Stimulated activated naive B cell treated with anti-CD40 and anti-IgM and Interleukin-4, amounts not matched to agents 10 μg/mL and 1 μg/mL and 100 μg/mL, for 72 hours (primary cell): ENCODE data around the gene QRICH1.

Source experiments
- ATAC-seq, 2 donors: fragments of 150-1000 bp; cut with Tn5 transposase; replicated peaks; 2 replicates each; pipeline ENCODE4 v1.10.0; 2021; ENCODE audit warnings: moderate library complexity in 1 of 2
- DNase-seq: peaks from one replicate; pipeline ENCODE4 v3.0.0; 2021
- H3K27ac Mint-ChIP-seq: one replicate; pipeline ENCODE4 v1.8.0; 2022; ENCODE audit warnings: mild to moderate bottlenecking, mixed read lengths
- H3K27me3 Mint-ChIP-seq, 2 donors: one replicate each; pipeline ENCODE4 v1.8.0; 2022; ENCODE audit warnings: mixed read lengths in 2 of 2
- H3K36me3 Mint-ChIP-seq, 2 donors: one replicate each; pipeline ENCODE4 v1.8.0; 2022; ENCODE audit warnings: mixed read lengths in 2 of 2, mild to moderate bottlenecking in 1 of 2
- H3K4me1 Mint-ChIP-seq, 2 donors: one replicate each; pipeline ENCODE4 v1.8.0; 2022; ENCODE audit warnings: mixed read lengths in 2 of 2, mild to moderate bottlenecking in 1 of 2
- H3K4me3 Mint-ChIP-seq, 2 donors: one replicate each; pipeline ENCODE4 v1.8.0; 2022; ENCODE audit warnings: mild to moderate bottlenecking in 2 of 2, mixed read lengths in 2 of 2, moderate library complexity in 1 of 2
- H3K9me3 Mint-ChIP-seq, 2 donors: one replicate each; pipeline ENCODE4 v1.8.0; 2022; ENCODE audit warnings: mixed read lengths in 2 of 2, mild to moderate bottlenecking in 1 of 2

Gene QRICH1

DNA sequence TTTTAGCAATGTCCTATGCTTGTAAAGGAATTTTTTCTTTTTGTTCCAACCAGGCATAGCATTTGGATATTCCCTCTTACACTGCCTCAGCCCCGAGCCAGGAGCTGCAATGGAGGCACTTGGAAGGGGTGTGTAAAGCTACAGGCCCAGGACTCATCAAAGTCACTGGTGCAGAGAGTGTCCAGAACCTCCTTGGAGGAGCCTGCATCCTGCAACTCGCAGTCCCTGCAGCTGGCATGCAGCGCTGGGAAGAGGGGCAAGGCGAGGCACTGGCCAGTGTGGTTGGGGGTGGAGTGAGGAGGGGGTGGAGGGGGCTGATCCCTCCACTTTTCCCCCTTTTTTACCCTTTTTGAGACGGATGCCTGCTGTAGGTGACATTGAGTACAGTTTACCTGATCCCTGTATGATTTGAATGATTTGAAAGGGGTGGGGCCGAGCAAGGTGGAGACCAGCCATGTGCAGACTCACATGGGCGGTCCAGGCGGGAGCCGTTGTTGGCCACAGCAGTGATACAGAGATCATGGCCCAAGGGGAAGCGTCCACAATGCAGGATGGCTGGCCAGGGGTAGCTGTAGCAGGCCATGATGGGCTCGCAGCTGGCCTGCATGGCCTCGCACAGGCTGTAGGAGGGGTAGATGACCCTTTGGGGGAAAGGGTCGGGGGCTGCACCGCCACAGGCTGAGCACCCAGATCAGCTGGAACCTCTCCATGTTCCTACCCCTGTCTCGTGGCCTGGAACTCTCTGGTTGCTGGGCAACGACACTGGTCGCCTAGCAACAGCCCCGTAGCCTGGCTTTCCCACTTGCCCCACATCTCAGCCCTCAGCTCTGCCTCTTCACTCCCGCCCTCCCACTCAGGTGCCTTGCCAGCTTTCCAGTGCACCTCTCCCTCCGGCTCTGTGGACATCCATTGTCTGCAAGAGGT lies 95.9 kb downstream of the QRICH1 start:
- Mint-ChIP-seq H3K4me3 (no peak overlapping the region), H3K27ac (peak overlapping the region; percentile 62), H3K4me1 (peaks cover 7 to 15% of the 10 kb centered on the region in 2 donors), H3K36me3 (peaks cover 20 to 21% of the 10 kb centered on the region in 2 donors), H3K9me3 (no peaks in the 10 kb centered on the region), H3K27me3 (no peaks in the 10 kb centered on the region)
- ATAC-seq = no peak
- DNase-seq = no peak

DNA sequence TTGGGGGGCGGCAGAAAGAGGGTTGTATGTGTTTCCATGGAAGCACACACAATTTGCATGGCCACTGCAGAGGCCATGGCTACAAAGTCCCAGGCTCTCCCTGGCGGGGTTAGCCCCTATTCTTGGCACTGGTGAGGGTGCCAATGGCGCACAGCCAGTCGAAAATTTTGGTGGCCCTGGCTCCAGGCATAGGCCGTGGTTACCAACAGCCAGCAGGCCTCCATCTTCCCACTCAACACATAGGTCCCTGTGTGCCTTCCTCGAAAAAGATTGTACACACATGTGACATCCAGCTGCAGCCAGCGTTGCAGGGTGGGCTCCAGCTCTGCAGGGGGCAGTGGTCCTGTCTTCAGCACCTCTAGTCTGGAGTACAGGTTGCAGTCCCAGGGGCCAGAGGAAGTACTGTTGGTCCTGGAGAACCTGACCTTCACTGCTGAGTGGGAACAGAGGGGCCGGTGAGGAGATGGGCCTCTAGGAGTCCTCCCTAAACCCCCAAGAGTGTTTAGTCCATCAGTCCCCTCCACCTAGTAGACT lies 96.7 kb downstream of the QRICH1 start:
- peaks cover 7 to 15% of the 10 kb centered on the region in 2 donors for H3K4me1 Mint-ChIP-seq
- H3K27me3 Mint-ChIP-seq = no peaks in the 10 kb centered on the region
- ATAC-seq (no peak), DNase-seq (no peak)
- peak overlapping the region; percentile 11 for H3K27ac Mint-ChIP-seq
- no peaks in the 10 kb centered on the region for H3K9me3 Mint-ChIP-seq
- peaks cover 18 to 19% of the 10 kb centered on the region in 2 donors for H3K36me3 Mint-ChIP-seq
- no peak overlapping the region for H3K4me3 Mint-ChIP-seq

DNA sequence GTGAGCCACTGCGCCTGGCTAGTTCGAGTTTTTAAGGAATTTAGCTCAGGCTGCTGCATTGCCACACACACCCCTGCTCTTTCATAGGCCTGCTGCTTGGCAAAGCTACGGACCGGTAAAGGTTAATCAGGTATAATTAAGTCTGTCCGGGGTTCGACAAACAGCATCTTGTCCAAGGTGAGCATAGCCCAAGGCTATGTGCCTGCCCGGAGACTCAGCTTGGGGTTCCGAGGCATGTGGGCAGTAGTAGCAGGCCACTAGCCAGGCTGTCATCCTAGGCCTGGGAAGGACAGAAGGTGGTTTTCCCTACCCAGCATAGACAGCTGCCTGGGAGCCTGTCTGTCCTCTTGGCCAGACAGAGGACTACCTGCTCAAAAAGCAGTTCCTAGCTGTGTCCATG lies 97.2 kb downstream of the QRICH1 start:
- Mint-ChIP-seq H3K9me3 (no peaks in the 10 kb centered on the region), H3K27ac (no peak overlapping the region), H3K4me1 (peaks cover 10 to 20% of the 10 kb centered on the region in 2 donors), H3K4me3 (no peak overlapping the region), H3K36me3 (peaks cover 16 to 17% of the 10 kb centered on the region in 2 donors), H3K27me3 (no peaks in the 10 kb centered on the region)
- ATAC-seq = no peak
- no peak for DNase-seq

DNA sequence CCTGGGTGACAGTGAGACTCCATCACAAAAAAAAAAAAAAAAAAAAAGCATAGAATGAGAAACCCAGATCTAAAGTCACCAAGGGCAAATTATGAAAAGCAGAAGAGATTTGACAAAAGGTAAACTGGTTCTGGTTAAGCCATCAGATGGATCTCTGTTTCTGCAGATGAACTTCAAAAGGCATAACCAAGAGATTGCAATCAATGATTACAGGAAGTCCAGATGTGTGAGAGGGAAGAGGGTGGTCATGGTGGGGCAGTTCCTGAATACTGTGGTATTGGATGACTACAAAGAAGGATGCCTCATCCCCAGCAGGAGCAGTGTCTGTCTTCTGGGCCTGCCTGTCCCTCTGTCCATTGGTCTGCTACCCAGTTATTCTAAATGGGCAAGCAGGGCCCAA lies 100.0 kb downstream of the QRICH1 start:
- no peak for DNase-seq
- Mint-ChIP-seq H3K27me3 (no peaks in the 10 kb centered on the region), H3K4me3 (no peak overlapping the region), H3K36me3 (peaks cover 16 to 20% of the 10 kb centered on the region in 2 donors), H3K27ac (peak overlapping the region; percentile 15), H3K9me3 (no peaks in the 10 kb centered on the region), H3K4me1 (peaks cover 21 to 42% of the 10 kb centered on the region in 2 donors)
- no peak for ATAC-seq

DNA sequence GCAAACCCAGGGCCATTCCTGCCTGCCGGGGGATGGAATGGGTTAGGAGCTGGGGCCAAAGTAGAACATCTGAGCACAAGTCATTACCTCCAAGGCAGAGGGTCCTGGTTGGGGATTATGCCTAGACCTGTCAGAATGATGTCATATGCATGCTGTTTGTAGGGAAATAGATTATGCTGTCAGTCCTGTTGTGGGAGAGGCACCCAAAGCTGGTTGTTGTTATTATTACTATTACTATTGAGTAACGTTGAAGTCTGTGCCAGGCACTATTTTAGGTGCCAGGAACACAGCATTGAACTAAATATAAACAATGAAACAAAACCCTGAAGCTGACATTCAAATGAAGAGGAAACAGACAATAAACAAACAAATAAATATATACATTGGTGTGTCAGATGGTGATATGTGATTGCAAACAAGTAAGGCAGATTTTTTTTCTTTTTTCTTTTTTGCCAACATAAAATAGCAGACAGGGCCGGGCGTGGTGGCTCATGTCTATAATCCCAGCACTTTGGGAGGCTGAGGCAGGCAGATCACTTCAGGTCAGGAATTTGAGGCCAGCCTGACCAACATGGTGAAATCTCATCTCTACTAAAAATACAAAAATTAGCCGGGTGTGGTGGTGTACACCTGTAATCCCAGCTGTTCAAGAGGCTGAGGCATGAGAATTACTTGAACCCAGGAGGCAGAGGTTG lies 101.9 kb downstream of the QRICH1 start:
- H3K9me3 Mint-ChIP-seq = no peaks in the 10 kb centered on the region

DNA sequence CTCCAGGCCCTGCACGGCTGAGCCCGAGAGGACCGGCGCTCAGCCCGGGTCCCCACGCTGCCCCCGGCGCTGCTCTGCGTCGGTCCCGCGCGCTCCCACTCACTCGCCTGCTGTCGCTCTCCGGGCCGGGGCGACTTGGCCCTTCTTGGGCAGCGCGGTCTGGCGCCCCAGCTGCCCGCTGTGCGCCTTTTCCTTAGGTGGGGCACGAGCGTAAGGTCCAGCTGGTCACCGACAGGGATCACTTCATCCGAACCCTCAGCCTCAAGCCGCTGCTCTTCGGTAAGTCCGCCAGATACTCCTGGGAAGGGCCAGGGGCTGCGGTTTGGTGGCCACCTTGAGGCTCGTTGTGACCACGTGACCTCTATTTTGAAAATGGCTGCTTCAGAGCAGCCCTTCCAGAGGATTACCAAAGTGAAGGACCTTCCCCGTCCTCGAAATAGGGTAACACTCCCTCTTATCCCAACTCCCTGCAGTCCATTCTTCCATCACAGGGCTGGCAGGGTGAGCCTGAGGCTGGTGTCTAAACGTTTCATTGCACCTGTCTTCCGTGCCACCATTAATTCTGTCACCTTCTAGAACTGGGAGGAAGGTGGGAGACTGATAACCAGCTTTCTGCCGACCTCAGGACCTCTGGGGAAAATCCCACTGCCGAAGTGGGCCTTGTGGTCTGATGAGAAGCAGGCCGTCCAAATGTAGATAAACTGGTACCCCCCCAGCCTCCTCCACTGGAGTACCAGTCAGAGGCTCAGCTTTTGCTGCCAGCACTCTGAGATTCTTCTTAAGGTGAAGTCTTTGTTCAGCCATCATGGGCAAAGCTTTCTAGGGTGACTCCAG lies 103.0 kb downstream of the QRICH1 start:
- peak overlapping the region; percentile 93 for H3K27ac Mint-ChIP-seq
- H3K27me3 Mint-ChIP-seq = no peaks in the 10 kb centered on the region
- H3K36me3 Mint-ChIP-seq = peaks cover 20 to 25% of the 10 kb centered on the region in 2 donors
- peak overlapping the region; percentile 90 to 91 for H3K4me3 Mint-ChIP-seq
- H3K9me3 Mint-ChIP-seq = no peaks in the 10 kb centered on the region
- H3K4me1 Mint-ChIP-seq = peaks cover 26 to 51% of the 10 kb centered on the region in 2 donors
- ATAC-seq (peak; percentile 20 to 35), DNase-seq (no peak)

More for the DNA sequence above, 101.9 kb downstream of the QRICH1 start:
- peaks cover 18 to 19% of the 10 kb centered on the region in 2 donors for H3K36me3 Mint-ChIP-seq
- ATAC-seq (no peak), DNase-seq (no peak)
- H3K27me3 Mint-ChIP-seq = no peaks in the 10 kb centered on the region
- H3K4me1 Mint-ChIP-seq = peaks cover 23 to 51% of the 10 kb centered on the region in 2 donors
- peak overlapping the region; percentile 56 for H3K27ac Mint-ChIP-seq
- peak overlapping the region in 1 of 2 donors; percentile 48 for H3K4me3 Mint-ChIP-seq

DNA sequence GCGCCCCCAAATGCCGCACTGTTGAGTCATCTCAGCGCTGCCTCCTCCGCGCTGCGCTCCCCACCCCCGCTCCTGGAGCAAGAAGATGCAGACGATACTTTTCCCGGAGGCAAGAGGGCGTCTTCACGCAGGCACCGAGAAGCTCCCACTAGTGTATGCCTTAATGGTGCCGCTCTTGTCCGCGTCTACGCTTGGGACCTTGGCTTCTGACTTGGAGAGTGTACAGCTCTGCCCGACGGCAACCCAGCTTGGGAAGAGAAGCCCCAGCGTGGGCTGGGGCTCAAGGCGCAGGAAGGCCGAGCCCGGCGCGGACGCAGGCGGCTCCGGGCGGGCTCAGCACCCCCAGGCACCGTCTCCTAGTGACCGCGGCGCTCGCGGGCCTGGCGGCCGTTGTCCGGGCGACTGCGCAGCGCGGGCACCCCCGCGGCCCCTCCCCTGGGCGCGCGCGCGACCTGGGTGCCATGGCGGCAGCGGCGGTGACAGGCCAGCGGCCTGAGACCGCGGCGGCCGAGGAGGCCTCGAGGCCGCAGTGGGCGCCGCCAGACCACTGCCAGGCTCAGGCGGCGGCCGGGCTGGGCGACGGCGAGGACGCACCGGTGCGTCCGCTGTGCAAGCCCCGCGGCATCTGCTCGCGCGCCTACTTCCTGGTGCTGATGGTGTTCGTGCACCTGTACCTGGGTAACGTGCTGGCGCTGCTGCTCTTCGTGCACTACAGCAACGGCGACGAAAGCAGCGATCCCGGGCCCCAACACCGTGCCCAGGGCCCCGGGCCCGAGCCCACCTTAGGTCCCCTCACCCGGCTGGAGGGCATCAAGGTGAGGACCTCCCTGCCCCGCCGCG lies 103.9 kb downstream of the QRICH1 start, which contains the start of gene P4HTM:
Gene P4HTM (plus strand): TSS at position 446 of the 840 bp plus-strand sequence. CDS start 16 bp downstream, at position 462.
- peaks cover 26 to 46% of the 10 kb centered on the region in 2 donors for H3K4me1 Mint-ChIP-seq
- H3K4me3 Mint-ChIP-seq = peak within 1 kb of the TSS; percentile 97 to 98
- H3K27ac Mint-ChIP-seq = peak within 1 kb of the TSS; percentile 97
- no peaks in the 10 kb centered on the region for H3K27me3 Mint-ChIP-seq
- ATAC-seq = peak; percentile 81 to 82
- peak; percentile 77 for DNase-seq
- H3K36me3 Mint-ChIP-seq = peaks cover 11 to 29% of the 10 kb centered on the region in 2 donors
- H3K9me3 Mint-ChIP-seq = no peaks in the 10 kb centered on the region

DNA sequence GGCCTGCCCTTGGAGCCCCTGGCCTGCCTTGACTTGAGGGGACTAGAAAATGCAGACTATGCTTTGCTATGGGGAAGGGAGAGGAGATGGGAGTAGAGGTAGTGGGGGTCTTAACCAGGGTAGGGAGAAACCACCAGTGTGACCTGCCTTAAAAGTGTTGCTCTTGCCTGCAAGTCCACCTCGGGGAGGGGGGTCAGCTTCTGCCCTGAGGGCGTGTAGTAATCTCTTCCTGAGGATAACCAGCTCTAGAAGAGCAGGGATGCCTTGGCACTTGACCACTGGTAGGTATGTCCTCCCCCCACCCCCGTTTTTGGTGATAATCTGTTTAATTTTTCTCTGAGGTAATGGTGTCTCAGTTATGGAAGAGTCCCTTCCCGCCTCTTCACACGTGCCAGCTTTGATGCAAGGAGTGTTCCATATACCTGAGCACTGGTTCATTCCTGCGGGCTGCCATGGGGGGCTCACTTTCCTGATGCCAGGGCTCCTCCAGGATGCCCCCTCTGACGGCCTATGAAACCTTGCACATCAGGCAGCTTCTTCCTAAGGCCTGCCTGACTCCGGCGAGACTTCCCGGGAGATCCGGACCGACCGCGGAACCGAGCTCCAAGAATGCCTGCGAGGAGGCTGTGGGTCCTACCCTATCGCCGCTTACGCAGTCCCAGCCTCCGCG lies 104.6 kb downstream of the QRICH1 start:
- no peak for DNase-seq
- peak overlapping the region; percentile 97 to 98 for H3K4me3 Mint-ChIP-seq
- H3K36me3 Mint-ChIP-seq = peaks cover 8 to 28% of the 10 kb centered on the region in 2 donors
- H3K9me3 Mint-ChIP-seq = no peaks in the 10 kb centered on the region
- no peaks in the 10 kb centered on the region for H3K27me3 Mint-ChIP-seq
- ATAC-seq = peak; percentile 0 to 2
- H3K27ac Mint-ChIP-seq = peak overlapping the region; percentile 97
- peaks cover 25 to 42% of the 10 kb centered on the region in 2 donors for H3K4me1 Mint-ChIP-seq

DNA sequence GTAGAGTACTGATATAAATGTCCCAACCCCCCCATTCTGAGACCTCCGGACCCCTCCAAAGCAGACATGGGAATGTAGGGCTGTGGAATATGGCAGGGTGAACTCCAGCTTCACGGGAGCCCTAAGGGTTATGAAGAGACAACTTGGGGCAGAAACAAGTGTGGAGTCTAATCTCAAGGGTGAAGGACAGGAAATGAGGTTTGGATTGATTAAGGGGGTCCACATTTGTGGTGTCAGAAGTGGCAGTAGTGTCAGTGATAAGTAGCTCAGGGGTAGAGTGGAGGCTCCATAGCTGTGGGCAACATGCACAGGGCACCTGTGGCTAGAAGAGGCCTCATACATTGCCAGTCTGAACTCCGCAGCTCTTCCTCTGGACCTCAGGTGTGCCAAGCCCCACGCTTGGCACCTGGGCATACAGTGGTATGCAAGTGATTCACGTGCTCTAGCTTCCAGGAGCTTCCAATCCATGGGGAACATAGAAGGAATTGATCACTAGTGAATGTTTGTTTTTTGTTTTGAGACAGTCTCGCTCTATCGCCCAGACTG lies 108.0 kb downstream of the QRICH1 start:
- Mint-ChIP-seq H3K36me3 (peaks cover 21 to 45% of the 10 kb centered on the region in 2 donors), H3K27me3 (no peaks in the 10 kb centered on the region), H3K4me1 (peaks cover 13 to 23% of the 10 kb centered on the region in 2 donors), H3K9me3 (no peaks in the 10 kb centered on the region), H3K27ac (peak overlapping the region; percentile 28), H3K4me3 (no peak overlapping the region)
- no peak for DNase-seq
- ATAC-seq = no peak

DNA sequence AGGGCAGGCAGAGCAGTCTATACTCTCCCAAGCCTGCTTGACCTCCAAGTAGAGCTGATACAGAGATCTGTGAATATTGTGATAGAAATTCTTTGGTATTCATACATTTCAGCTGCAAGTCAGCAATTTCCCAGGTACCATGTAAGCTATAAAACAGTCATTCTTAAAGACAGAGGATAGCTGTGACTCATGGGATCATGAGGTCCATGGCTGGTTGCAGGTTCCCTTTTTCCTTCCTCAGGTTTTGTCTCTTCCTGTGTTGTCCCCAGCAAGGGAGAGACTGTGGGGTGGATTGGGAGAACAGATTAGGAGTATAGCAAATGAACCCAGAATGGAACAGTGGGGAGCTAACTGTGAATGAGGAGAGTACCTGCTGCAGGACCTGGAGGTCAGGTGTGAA lies 109.2 kb downstream of the QRICH1 start:
- peaks cover 12 to 17% of the 10 kb centered on the region in 2 donors for H3K4me1 Mint-ChIP-seq

DNA sequence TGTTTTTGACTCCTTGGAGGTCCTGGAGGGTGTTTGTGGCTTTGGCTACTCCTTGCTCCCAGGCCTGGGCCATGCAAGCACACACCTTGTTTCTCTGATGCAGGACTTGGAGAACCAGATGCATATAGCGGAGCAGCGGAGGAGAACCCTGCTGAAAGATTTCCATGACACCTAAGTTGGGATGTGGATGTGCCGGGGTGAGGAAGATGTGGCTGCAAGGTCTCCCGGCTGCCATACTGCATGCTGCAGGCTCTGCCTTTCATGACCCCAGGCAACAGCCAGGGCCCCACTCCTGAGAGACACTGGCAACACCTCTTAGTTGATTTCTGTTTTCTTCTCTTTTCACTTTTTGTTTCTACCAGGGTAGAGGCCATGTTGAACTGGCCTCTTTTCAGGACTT lies 110.8 kb downstream of the QRICH1 start:
- Mint-ChIP-seq H3K9me3 (no peaks in the 10 kb centered on the region), H3K36me3 (peaks cover 27 to 60% of the 10 kb centered on the region in 2 donors), H3K27me3 (no peaks in the 10 kb centered on the region), H3K4me1 (peaks cover 5 to 6% of the 10 kb centered on the region in 2 donors), H3K4me3 (no peak overlapping the region), H3K27ac (peak overlapping the region; percentile 14)
- no peak for DNase-seq
- ATAC-seq = no peak

More for the DNA sequence above, 109.2 kb downstream of the QRICH1 start:
- ATAC-seq (no peak), DNase-seq (no peak)
- Mint-ChIP-seq H3K4me3 (no peak overlapping the region), H3K27ac (no peak overlapping the region), H3K9me3 (no peaks in the 10 kb centered on the region), H3K27me3 (no peaks in the 10 kb centered on the region), H3K36me3 (peaks cover 20 to 52% of the 10 kb centered on the region in 2 donors)

DNA sequence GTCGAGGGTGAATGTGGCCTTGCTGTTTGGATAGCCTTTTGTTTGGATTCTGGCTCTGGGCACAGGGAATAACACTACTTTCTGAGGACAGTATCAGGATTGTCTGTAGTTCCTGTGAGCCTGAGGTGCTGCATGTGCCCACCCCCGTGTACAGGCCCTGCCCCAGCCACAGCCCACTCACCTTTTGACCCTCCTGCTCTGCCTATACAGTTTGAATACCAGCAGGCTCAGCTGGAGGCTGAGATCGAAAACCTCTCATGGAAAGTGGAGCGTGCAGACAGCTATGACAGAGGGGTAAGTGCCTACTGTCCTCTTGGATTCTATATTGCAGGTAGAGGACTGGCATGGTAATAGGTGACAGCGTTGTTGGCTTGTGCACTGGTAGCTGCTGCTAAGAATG lies 111.2 kb downstream of the QRICH1 start:
- Mint-ChIP-seq H3K4me1 (peaks cover 2 to 3% of the 10 kb centered on the region in 2 donors), H3K27ac (no peak overlapping the region), H3K36me3 (peaks cover 31 to 59% of the 10 kb centered on the region in 2 donors), H3K9me3 (no peaks in the 10 kb centered on the region), H3K27me3 (no peaks in the 10 kb centered on the region), H3K4me3 (no peak overlapping the region)
- DNase-seq (no peak), ATAC-seq (no peak)
